Mucosa of descending colon (tissue), 3 donors: ENCODE data around the gene PICK1. TPM values are rescaled to one million over a fixed set of nuclear protein-coding genes. Genes with fewer than 3 reads are reported as not detected.

Experiments
- ATAC-seq: fragments of 200-7000 bp; cut with Tn5 transposase; one replicate; pipeline ENCODE4 v1.9.1; 2020; ENCODE audit warnings: mild to moderate bottlenecking, moderate library complexity
- DNase-seq, 3 donors: peaks; one replicate each; pipeline ENCODE4 v3.0.0-alpha.2; 2020
- H3K36me3 ChIP-seq: fragments of 200-600 bp; one replicate; pipeline ENCODE4 v1.8.0; 2021; ENCODE audit warnings: low read depth, mild to moderate bottlenecking
- H3K4me1 ChIP-seq: fragments of 200-600 bp; one replicate; pipeline ENCODE4 v1.8.0; 2021; ENCODE audit warnings: low read depth, mild to moderate bottlenecking
- H3K4me3 ChIP-seq: fragments of 200-600 bp; one replicate; pipeline ENCODE4 v1.8.0; 2021; ENCODE audit warnings: mild to moderate bottlenecking
- H3K9me3 ChIP-seq: fragments of 200-600 bp; one replicate; pipeline ENCODE4 v1.8.0; 2021; ENCODE audit warnings: mild to moderate bottlenecking
- CTCF ChIP-seq: fragments of 200-600 bp; IDR thresholded peaks from one replicate; pipeline ENCODE4 v1.8.0; 2022; ENCODE audit warnings: antibody characterized with exemption, mild to moderate bottlenecking
- intact Hi-C, 2 donors: fragments of 100-400 bp; cut with DNase I in 1 of 2; cut with micrococcal nuclease in 1 of 2; formaldehyde crosslinking; loops; one replicate each; pipeline versions ENCODE4 v1.11.0 to v1.11.1; 2022; cut with DNase I, micrococcal nuclease
- total RNA-seq, 3 donors: library from RNA; stranded (reverse); fragmentation: NEBNext Ultra II Directional in 2 of 3; extraction: Animal tissue kit (Norgen Biotek cat#: 25700) in 2 of 3; gene quantifications; one replicate each; pipeline versions ENCODE4 v1.2.1 to v1.2.4, GENCODE V29; 2021 to 2023
- donor health status: DM: no; HTN: no; CAD: no; lungs with moderate emphysema.
- donor health status: DM: no; HTN: no; CAD: no.
- donor health status: DM: no; HTN: yes; CAD: no.

Gene PICK1
- total RNA-seq, 3 donors from 2014 or later: 30.9 to 40.7 (median 37.9) TPM

DNA sequence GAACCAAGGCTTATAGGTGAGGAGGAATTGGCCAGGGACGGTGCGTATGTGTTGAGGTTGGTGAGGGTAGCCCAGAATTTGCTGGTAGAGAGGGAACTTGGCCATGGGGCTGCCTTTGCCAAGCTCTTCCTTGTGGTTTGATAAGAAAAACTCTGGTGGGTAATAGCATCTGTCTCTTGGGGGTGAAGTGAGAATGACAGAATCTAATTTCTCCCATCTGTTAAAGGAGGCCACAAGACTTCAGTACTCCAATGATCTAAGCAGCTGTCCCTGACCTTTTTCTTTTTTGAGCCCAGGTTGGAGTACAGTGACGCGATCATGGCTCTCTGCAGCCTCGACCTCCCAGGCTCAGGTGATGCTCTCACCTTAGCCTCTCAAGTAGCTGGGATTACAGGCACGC is 36.0 kb upstream of the PICK1 start:
- no peak overlapping the region for H3K4me3 ChIP-seq
- TF ChIP-seq CTCF: no peak
- no peaks in the 10 kb centered on the region for H3K36me3 ChIP-seq
- H3K9me3 ChIP-seq: no peaks in the 10 kb centered on the region
- H3K4me1 ChIP-seq: peaks cover 5% of the 10 kb centered on the region
- no peak for DNase-seq
- intact Hi-C loops: no loop called here
- ATAC-seq: no peak

DNA sequence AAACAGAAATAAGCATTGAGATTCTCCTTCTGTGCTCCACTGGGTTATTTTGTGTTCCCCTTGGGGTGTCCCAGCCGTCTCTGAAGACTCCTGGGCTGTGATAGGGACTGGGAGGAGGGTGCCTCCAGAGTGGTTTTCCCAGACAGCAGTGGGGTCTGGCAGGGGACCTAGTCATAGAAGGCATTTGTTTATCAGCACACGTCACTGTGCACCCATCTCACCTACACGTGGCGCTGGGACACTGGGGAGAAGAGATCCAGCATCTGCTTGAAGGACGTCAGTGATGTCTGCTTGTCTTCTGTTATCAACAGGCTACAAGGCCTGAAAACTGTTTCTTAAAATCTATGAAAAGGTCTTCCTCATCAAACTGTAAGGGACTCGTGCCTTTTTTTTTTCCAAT is 34.2 kb upstream of the PICK1 start:
- Histone ChIP-seq H3K4me3 (no peak overlapping the region), H3K36me3 (no peaks in the 10 kb centered on the region), H3K9me3 (no peaks in the 10 kb centered on the region), H3K4me1 (no peaks in the 10 kb centered on the region)
- ATAC-seq (no peak), DNase-seq (no peak)
- intact Hi-C loops: no loop called here
- no peak for TF ChIP-seq CTCF

DNA sequence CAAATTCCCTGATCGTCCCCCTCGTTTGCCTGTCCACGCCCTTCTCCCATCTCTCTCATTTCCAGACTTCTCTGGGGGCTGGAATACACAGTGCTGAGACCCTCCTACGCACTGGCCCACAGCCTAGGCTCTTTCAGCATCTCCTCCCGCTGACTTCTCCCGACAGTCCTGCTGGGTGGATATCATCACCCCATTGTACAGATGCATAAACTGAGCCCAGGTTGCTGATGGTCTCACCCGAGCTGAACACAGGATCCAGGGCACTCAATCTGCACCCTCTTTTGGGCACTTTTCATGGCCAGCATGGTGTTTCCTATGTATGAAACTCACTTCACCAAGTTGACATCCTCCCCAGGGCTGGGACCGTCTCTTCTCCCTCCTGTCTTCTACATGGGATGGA is 31.7 kb upstream of the PICK1 start:
- ATAC-seq (no peak), DNase-seq (no peak)
- Histone ChIP-seq H3K9me3 (no peaks in the 10 kb centered on the region), H3K4me1 (no peaks in the 10 kb centered on the region), H3K4me3 (no peak overlapping the region), H3K36me3 (no peaks in the 10 kb centered on the region)
- intact Hi-C loops: no loop called here
- no peak for TF ChIP-seq CTCF

GRCh38 chr22:38026130-38027111 is 30.8 kb upstream of the PICK1 start:
- intact Hi-C loops: no loop called here
- H3K36me3 ChIP-seq: no peaks in the 10 kb centered on the region
- ATAC-seq (no peak), DNase-seq (no peak)
- no peaks in the 10 kb centered on the region for H3K4me1 ChIP-seq
- no peak for TF ChIP-seq CTCF
- no peaks in the 10 kb centered on the region for H3K9me3 ChIP-seq
- H3K4me3 ChIP-seq: no peak overlapping the region

- no peak for TF ChIP-seq CTCF
- no peaks in the 10 kb centered on the region for H3K9me3 ChIP-seq
- intact Hi-C loops: no loop called here
- ATAC-seq (no peak), DNase-seq (no peak)
- no peaks in the 10 kb centered on the region for H3K36me3 ChIP-seq
- H3K4me1 ChIP-seq: no peaks in the 10 kb centered on the region
- no peak overlapping the region for H3K4me3 ChIP-seq
Observed at GRCh38 chr22:38027487-38027886, 29.7 kb upstream of the PICK1 start.
